Astrocyte (in vitro differentiated cells and primary cell): ENCODE results near the gene RBBP8NL. TPM values are rescaled to one million over a fixed set of nuclear protein-coding genes. Genes with fewer than 3 reads are reported as not detected.
A peak's percentile ranks its signal among the peaks of the same experiment; 100 is the strongest.

Experiments used
- DNase-seq: peaks from one replicate; pipeline ENCODE4 v3.0.0-alpha.2; 2010; ENCODE audit warnings: low read depth
- FAIRE-seq: peaks from 2 replicates; lab custom pipeline; 2011; peaks lifted over from hg19 to GRCh38; lab: Jason Lieb, UNC
- H2AFZ ChIP-seq: 2 replicates; pipeline ENCODE4 v1.6.0; 2012; ENCODE audit warnings: low read depth, low read length, inconsistent platforms
- H3K27ac ChIP-seq: 2 replicates; pipeline ENCODE4 v1.5.1; 2011; ENCODE audit warnings: low read depth, low read length, inconsistent platforms
- H3K27me3 ChIP-seq: 2 replicates; pipeline ENCODE4 v1.6.0; 2011; ENCODE audit warnings: low read length, inconsistent platforms; ENCODE audit not compliant: insufficient read depth
- H3K36me3 ChIP-seq: 2 replicates; pipeline ENCODE4 v1.5.1; 2011; ENCODE audit warnings: low read length, inconsistent platforms; ENCODE audit not compliant: insufficient read depth
- H3K4me1 ChIP-seq: 2 replicates; pipeline ENCODE4 v1.5.1; 2011; ENCODE audit warnings: low read length, inconsistent platforms; ENCODE audit not compliant: insufficient read depth
- H3K4me2 ChIP-seq: 2 replicates; pipeline ENCODE4 v1.6.0; 2012; ENCODE audit warnings: low read length, inconsistent platforms
- H3K4me3 ChIP-seq: 2 replicates; pipeline ENCODE4 v1.5.1; 2011; ENCODE audit warnings: low read depth, mild to moderate bottlenecking, low read length, inconsistent platforms; ENCODE audit not compliant: insufficient read depth
- H3K79me2 ChIP-seq: 2 replicates; pipeline ENCODE4 v1.6.0; 2012; ENCODE audit warnings: mild to moderate bottlenecking, low read length, inconsistent platforms; ENCODE audit not compliant: insufficient read depth
- H3K9ac ChIP-seq: 2 replicates; pipeline ENCODE4 v1.6.0; 2012; ENCODE audit warnings: mild to moderate bottlenecking, low read length, inconsistent platforms
- H3K9me3 ChIP-seq: 2 replicates; pipeline ENCODE4 v1.5.1; 2012; ENCODE audit warnings: low read depth, mild to moderate bottlenecking, low read length, inconsistent platforms; ENCODE audit not compliant: insufficient read depth
- H4K20me1 ChIP-seq: 2 replicates; pipeline ENCODE4 v1.6.0; 2012; ENCODE audit warnings: low read length, inconsistent platforms; ENCODE audit not compliant: insufficient read depth
- H3K27ac Mint-ChIP-seq: one replicate; pipeline ENCODE4 v1.8.0; 2021; ENCODE audit warnings: mild to moderate bottlenecking, mixed read lengths; ENCODE audit not compliant: unreplicated experiment
- H3K27me3 Mint-ChIP-seq: one replicate; pipeline ENCODE4 v1.8.0; 2021; ENCODE audit warnings: low read depth, mixed read lengths; ENCODE audit not compliant: unreplicated experiment
- H3K36me3 Mint-ChIP-seq: one replicate; pipeline ENCODE4 v1.8.0; 2021; ENCODE audit warnings: low read depth, mixed read lengths; ENCODE audit not compliant: unreplicated experiment
- H3K4me1 Mint-ChIP-seq: one replicate; pipeline ENCODE4 v1.8.0; 2021; ENCODE audit warnings: low read depth, mixed read lengths; ENCODE audit not compliant: unreplicated experiment
- H3K4me3 Mint-ChIP-seq: one replicate; pipeline ENCODE4 v1.8.0; 2021; ENCODE audit warnings: mild to moderate bottlenecking, moderate library complexity, mixed read lengths; ENCODE audit not compliant: unreplicated experiment
- H3K9me3 Mint-ChIP-seq: one replicate; pipeline ENCODE4 v1.8.0; 2021; ENCODE audit warnings: mild to moderate bottlenecking, mixed read lengths; ENCODE audit not compliant: unreplicated experiment
- CTCF ChIP-seq: IDR thresholded peaks from 2 replicates; pipeline ENCODE4 v1.5.1; 2011; ENCODE audit warnings: low read depth, mild to moderate bottlenecking, inconsistent platforms, low read length, moderate library complexity; ENCODE audit not compliant: insufficient read depth
- EZH2 ChIP-seq: IDR thresholded peaks from 2 replicates; pipeline ENCODE4 v1.6.1; 2012; ENCODE audit warnings: mild to moderate bottlenecking, low read length, inconsistent platforms; ENCODE audit not compliant: insufficient read depth
- total RNA-seq: library from RNA; stranded (reverse); gene quantifications from 2 replicates; pipeline ENCODE4 v1.2.1, GENCODE V29; 2021

Gene RBBP8NL
- total RNA-seq, 1 donor from 2014 or later, result 0.14 TPM

GRCh38 chr20:62381842-62382241 is 45.5 kb downstream of the RBBP8NL start:
- Histone ChIP-seq H3K4me2 (no peak overlapping the region), H3K36me3 (peaks cover 2% of the 10 kb centered on the region), H3K27me3 (no peaks in the 10 kb centered on the region), H3K79me2 (peaks cover 24% of the 10 kb centered on the region), H2AFZ (no peak overlapping the region), H3K4me1 (peaks cover 25% of the 10 kb centered on the region), H3K9ac (no peak overlapping the region), H4K20me1 (peaks cover 31% of the 10 kb centered on the region), H3K4me3 (no peak overlapping the region), H3K9me3 (no peaks in the 10 kb centered on the region), H3K27ac (peak overlapping the region; percentile 43)
- H3K4me1 Mint-ChIP-seq, result peaks cover 17% of the 10 kb centered on the region
- no peak overlapping the region for H3K4me3 Mint-ChIP-seq
- FAIRE-seq, result no peak
- H3K36me3 Mint-ChIP-seq, result peaks cover 6% of the 10 kb centered on the region
- H3K27ac Mint-ChIP-seq, result no peak overlapping the region
- DNase-seq, result no peak
- TF ChIP-seq EZH2 (no peak), CTCF (no peak)
- H3K9me3 Mint-ChIP-seq, result peaks cover 2% of the 10 kb centered on the region
- no peaks in the 10 kb centered on the region for H3K27me3 Mint-ChIP-seq

GRCh38 chr20:62381202-62381797 is 46.0 kb downstream of the RBBP8NL start:
- Histone ChIP-seq H2AFZ (no peak overlapping the region), H4K20me1 (peaks cover 35% of the 10 kb centered on the region), H3K4me3 (no peak overlapping the region), H3K9ac (peak overlapping the region; percentile 50), H3K4me1 (peaks cover 27% of the 10 kb centered on the region), H3K27ac (peak overlapping the region; percentile 43), H3K79me2 (peaks cover 18% of the 10 kb centered on the region), H3K36me3 (peaks cover 2% of the 10 kb centered on the region), H3K27me3 (no peaks in the 10 kb centered on the region), H3K4me2 (peak overlapping the region; percentile 52), H3K9me3 (no peaks in the 10 kb centered on the region)
- H3K27ac Mint-ChIP-seq, result peak overlapping the region; percentile 81
- TF ChIP-seq CTCF (no peak), EZH2 (no peak)
- H3K9me3 Mint-ChIP-seq, result peaks cover 2% of the 10 kb centered on the region
- H3K27me3 Mint-ChIP-seq, result no peaks in the 10 kb centered on the region
- FAIRE-seq, result no peak
- DNase-seq, result peak; percentile 59
- H3K36me3 Mint-ChIP-seq, result peaks cover 6% of the 10 kb centered on the region
- H3K4me3 Mint-ChIP-seq, result peak overlapping the region; percentile 54
- peaks cover 21% of the 10 kb centered on the region for H3K4me1 Mint-ChIP-seq

GRCh38 chr20:62378215-62378614 is 49.1 kb downstream of the RBBP8NL start:
- DNase-seq, result no peak
- H3K27me3 ChIP-seq, result peaks cover 3% of the 10 kb centered on the region
- no peak overlapping the region for H3K9ac ChIP-seq
- H2AFZ ChIP-seq, result no peak overlapping the region
- H3K4me2 ChIP-seq, result no peak overlapping the region
- H3K27ac Mint-ChIP-seq, result no peak overlapping the region
- H3K4me3 ChIP-seq, result no peak overlapping the region
- H3K36me3 Mint-ChIP-seq, result peaks cover 6% of the 10 kb centered on the region
- H3K9me3 ChIP-seq, result no peaks in the 10 kb centered on the region
- H3K9me3 Mint-ChIP-seq, result peaks cover 2% of the 10 kb centered on the region
- TF ChIP-seq CTCF (no peak), EZH2 (no peak)
- H3K36me3 ChIP-seq, result peaks cover 2% of the 10 kb centered on the region
- H3K79me2 ChIP-seq, result peaks cover 5% of the 10 kb centered on the region
- H3K4me3 Mint-ChIP-seq, result no peak overlapping the region
- peaks cover 33% of the 10 kb centered on the region for H3K4me1 ChIP-seq
- peaks cover 29% of the 10 kb centered on the region for H4K20me1 ChIP-seq
- H3K4me1 Mint-ChIP-seq, result peaks cover 26% of the 10 kb centered on the region
- no peak overlapping the region for H3K27ac ChIP-seq
- H3K27me3 Mint-ChIP-seq, result no peaks in the 10 kb centered on the region
- no peak for FAIRE-seq
